MM.1S (cell line): Measurements from ENCODE around the gene AUTS2.

Source experiments
- DNase-seq: peaks from one replicate; pipeline ENCODE4 v3.0.0-alpha.2; 2015
- H2AFZ ChIP-seq: fragments of 300-600 bp; sonication (generic); 2 replicates; pipeline ENCODE4 v1.6.0; 2016; ENCODE audit warnings: antibody characterized with exemption, low read length
- H3F3A ChIP-seq: fragments of 300-600 bp; sonication (generic); 2 replicates; pipeline ENCODE4 v1.6.1; 2016; ENCODE audit warnings: mild to moderate bottlenecking, antibody characterized with exemption, low read length, moderate library complexity, mixed read lengths; ENCODE audit not compliant: insufficient read depth
- H3K27ac ChIP-seq: fragments of 300-600 bp; sonication (generic); 2 replicates; pipeline ENCODE4 v1.5.1; 2016; ENCODE audit warnings: mild to moderate bottlenecking, low read length
- H3K27me3 ChIP-seq: fragments of 300-600 bp; sonication (generic); replicated peaks from 2 replicates; pipeline ENCODE4 v1.6.0; 2016; ENCODE audit warnings: low read length; ENCODE audit not compliant: insufficient read depth
- H3K36me3 ChIP-seq: fragments of 300-600 bp; sonication (generic); replicated peaks from 2 replicates; pipeline ENCODE4 v1.6.1; 2016; ENCODE audit warnings: mild to moderate bottlenecking, low read length, mixed read lengths; ENCODE audit not compliant: insufficient read depth
- H3K4me1 ChIP-seq: fragments of 300-600 bp; sonication (generic); 2 replicates; pipeline ENCODE4 v1.6.1; 2016; ENCODE audit warnings: low read length, mixed read lengths
- H3K4me2 ChIP-seq: fragments of 300-600 bp; sonication (generic); 2 replicates; pipeline ENCODE4 v1.6.0; 2016; ENCODE audit warnings: low read depth, low read length
- H3K4me3 ChIP-seq: fragments of 300-600 bp; sonication (generic); 2 replicates; pipeline ENCODE4 v1.5.1; 2016; ENCODE audit warnings: low read length, mixed read lengths
- H3K79me2 ChIP-seq: fragments of 300-600 bp; sonication (generic); 2 replicates; pipeline ENCODE4 v1.6.1; 2016; ENCODE audit warnings: mixed run types, low read length, mixed read lengths
- H3K9ac ChIP-seq: fragments of 300-600 bp; sonication (generic); 2 replicates; pipeline ENCODE4 v1.6.1; 2016; ENCODE audit warnings: low read length, mixed read lengths
- H3K9me2 ChIP-seq: fragments of 300-600 bp; sonication (generic); replicated peaks from 2 replicates; pipeline ENCODE4 v1.6.1; 2016; ENCODE audit warnings: mild to moderate bottlenecking, low read length, mixed read lengths; ENCODE audit not compliant: insufficient read depth
- H3K9me3 ChIP-seq: fragments of 300-600 bp; sonication (generic); replicated peaks from 2 replicates; pipeline ENCODE4 v1.6.1; 2016; ENCODE audit warnings: mild to moderate bottlenecking, low read length, mixed read lengths; ENCODE audit not compliant: insufficient read depth
- H4K20me1 ChIP-seq: fragments of 300-600 bp; sonication (generic); 2 replicates; pipeline ENCODE4 v1.6.1; 2016; ENCODE audit warnings: mild to moderate bottlenecking, low read length, moderate library complexity, mixed read lengths; ENCODE audit not compliant: insufficient read depth
- CTCF ChIP-seq: fragments of 300-600 bp; sonication (generic); IDR thresholded peaks from 2 replicates; pipeline ENCODE4 v1.5.1; 2016; ENCODE audit warnings: antibody characterized with exemption, low read length, mixed read lengths
- EZH2 ChIP-seq: fragments of 300-600 bp; sonication (generic); optimal IDR thresholded peaks from 2 replicates; pipeline ENCODE3; 2017; ENCODE audit warnings: low read depth, mild to moderate bottlenecking, antibody characterized with exemption, low read length, mixed read lengths
- EZH2phosphoT487 ChIP-seq: fragments of 300-600 bp; sonication (generic); IDR thresholded peaks from 2 replicates; pipeline ENCODE4 v1.6.1; 2018; ENCODE audit warnings: antibody characterized with exemption, low read length

Gene AUTS2

GRCh38 chr7:70134029-70134770 lies 535.9 kb downstream of the AUTS2 start:
- H3K27ac ChIP-seq: no peak overlapping the region
- H3K4me2 ChIP-seq: no peak overlapping the region
- H3K4me3 ChIP-seq: no peak overlapping the region
- H3K36me3 ChIP-seq: no peaks in the 10 kb centered on the region
- H4K20me1 ChIP-seq: no peaks in the 10 kb centered on the region
- no peaks in the 10 kb centered on the region for H3K79me2 ChIP-seq
- no peak overlapping the region for H2AFZ ChIP-seq
- H3F3A ChIP-seq: no peaks in the 10 kb centered on the region
- no peaks in the 10 kb centered on the region for H3K9me3 ChIP-seq
- TF ChIP-seq EZH2: no peak
- no peak for TF ChIP-seq CTCF
- TF ChIP-seq EZH2phosphoT487: no peak
- H3K27me3 ChIP-seq: no peaks in the 10 kb centered on the region
- DNase-seq: no peak
- no peak overlapping the region for H3K9ac ChIP-seq
- peaks cover 6% of the 10 kb centered on the region; the same call in 1 of the 2 replicates for H3K4me1 ChIP-seq
- H3K9me2 ChIP-seq: no peaks in the 10 kb centered on the region

- Histone ChIP-seq H3K4me1 (peaks cover 6% of the 10 kb centered on the region; the same call in 1 of the 2 replicates), H3K9ac (no peak overlapping the region), H3K4me2 (no peak overlapping the region), H3K9me2 (no peaks in the 10 kb centered on the region), H3F3A (no peaks in the 10 kb centered on the region), H3K36me3 (no peaks in the 10 kb centered on the region), H2AFZ (no peak overlapping the region), H3K9me3 (no peaks in the 10 kb centered on the region), H3K27me3 (no peaks in the 10 kb centered on the region), H3K27ac (no peak overlapping the region), H3K79me2 (no peaks in the 10 kb centered on the region), H4K20me1 (no peaks in the 10 kb centered on the region), H3K4me3 (no peak overlapping the region)
- no peak for TF ChIP-seq CTCF
- TF ChIP-seq EZH2: no peak
- TF ChIP-seq EZH2phosphoT487: no peak
- DNase-seq: no peak
Measured at GRCh38 chr7:70135656-70136055, 537.4 kb downstream of the AUTS2 start.

- TF ChIP-seq EZH2phosphoT487 (no peak), EZH2 (no peak), CTCF (no peak)
- no peaks in the 10 kb centered on the region for H3K4me1 ChIP-seq
- H3K9me3 ChIP-seq: no peaks in the 10 kb centered on the region
- no peak for DNase-seq
- no peaks in the 10 kb centered on the region for H3K9me2 ChIP-seq
- no peak overlapping the region; the same call in 1 of the 2 replicates for H3K4me3 ChIP-seq
- no peaks in the 10 kb centered on the region for H3K27me3 ChIP-seq
- H2AFZ ChIP-seq: 0 out of 2 replicates have a peak overlapping the region, but pooled peaks have one; percentile 3
- H3K27ac ChIP-seq: no peak overlapping the region
- no peak overlapping the region for H3K9ac ChIP-seq
- no peaks in the 10 kb centered on the region for H4K20me1 ChIP-seq
- H3K36me3 ChIP-seq: no peaks in the 10 kb centered on the region
- H3K79me2 ChIP-seq: no peaks in the 10 kb centered on the region
- H3K4me2 ChIP-seq: peak overlapping the region; percentile 17; the same call in 1 of the 2 replicates
- H3F3A ChIP-seq: no peaks in the 10 kb centered on the region
Measured at GRCh38 chr7:70137126-70137525, 538.9 kb downstream of the AUTS2 start.
